ENCODE results near the gene CEP112.

- no peak for TF ChIP-seq CTCF (IDR thresholded peaks at IDR 0.05)
- no peak for TF ChIP-seq ZFX (IDR thresholded peaks at IDR 0.05; ENCODE audit: borderline replicate concordance)
Measured at GRCh38 chr17:65947831-65948230, 244.1 kb downstream of the CEP112 start.
